ENCODE results near the gene ENPEP. TPM values are rescaled to one million over a fixed set of nuclear protein-coding genes. Genes with fewer than 3 reads are reported as not detected.

The ENPEP gene
- total RNA-seq, 1 donor from 2014 or later = not detected

DNA sequence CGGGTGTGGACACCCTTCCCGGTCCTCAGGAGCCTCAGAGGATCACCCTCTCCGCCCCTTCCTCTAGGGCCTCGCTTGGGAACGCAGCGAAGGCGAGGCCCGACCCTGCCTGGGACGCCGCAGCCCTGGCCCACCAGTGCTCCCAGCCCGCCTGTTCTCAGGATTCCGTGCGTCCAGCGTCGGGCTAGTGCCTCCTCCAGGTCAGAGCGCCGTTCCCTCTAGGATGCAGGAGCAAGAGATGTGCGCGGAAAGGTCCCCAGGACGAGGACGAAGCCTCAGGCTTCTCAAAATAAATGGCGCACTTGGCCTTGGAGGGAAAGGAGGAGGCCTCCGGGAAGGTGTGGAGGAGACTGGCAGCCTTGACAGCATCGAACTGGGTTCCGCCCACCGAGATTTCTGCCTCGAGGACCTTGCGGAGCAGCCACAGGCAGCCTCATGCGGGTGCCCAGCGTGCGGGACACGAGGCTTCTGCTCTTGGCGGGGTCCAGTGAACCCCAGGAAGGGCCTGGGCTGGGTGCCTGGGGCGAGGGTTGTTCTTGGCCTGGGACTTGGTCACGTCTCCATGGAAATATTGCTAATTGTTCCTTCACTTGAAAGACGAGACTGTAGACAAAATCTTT lies 111.8 kb downstream of the ENPEP start:
- Mint-ChIP-seq H3K9me3 (no peaks in the 10 kb centered on the region), H3K36me3 (ENCODE audit: low read depth) (no peaks in the 10 kb centered on the region), H3K4me3 (no peak overlapping the region), H3K27ac (no peak overlapping the region), H3K4me1 (no peaks in the 10 kb centered on the region), H3K27me3 (no peaks in the 10 kb centered on the region)
- ChIA-PET POLR2A (no interaction called here), CTCF (no interaction called here)
- DNase-seq (no peak), ATAC-seq (ENCODE audit: low read depth) (no peak)
- TF ChIP-seq, protein P1, sequence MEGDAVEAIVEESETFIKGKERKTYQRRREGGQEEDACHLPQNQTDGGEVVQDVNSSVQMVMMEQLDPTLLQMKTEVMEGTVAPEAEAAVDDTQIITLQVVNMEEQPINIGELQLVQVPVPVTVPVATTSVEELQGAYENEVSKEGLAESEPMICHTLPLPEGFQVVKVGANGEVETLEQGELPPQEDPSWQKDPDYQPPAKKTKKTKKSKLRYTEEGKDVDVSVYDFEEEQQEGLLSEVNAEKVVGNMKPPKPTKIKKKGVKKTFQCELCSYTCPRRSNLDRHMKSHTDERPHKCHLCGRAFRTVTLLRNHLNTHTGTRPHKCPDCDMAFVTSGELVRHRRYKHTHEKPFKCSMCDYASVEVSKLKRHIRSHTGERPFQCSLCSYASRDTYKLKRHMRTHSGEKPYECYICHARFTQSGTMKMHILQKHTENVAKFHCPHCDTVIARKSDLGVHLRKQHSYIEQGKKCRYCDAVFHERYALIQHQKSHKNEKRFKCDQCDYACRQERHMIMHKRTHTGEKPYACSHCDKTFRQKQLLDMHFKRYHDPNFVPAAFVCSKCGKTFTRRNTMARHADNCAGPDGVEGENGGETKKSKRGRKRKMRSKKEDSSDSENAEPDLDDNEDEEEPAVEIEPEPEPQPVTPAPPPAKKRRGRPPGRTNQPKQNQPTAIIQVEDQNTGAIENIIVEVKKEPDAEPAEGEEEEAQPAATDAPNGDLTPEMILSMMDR (IDR thresholded peaks at IDR 0.05) = no peak
- intact Hi-C loops (cut with micrococcal nuclease) = no loop called here

DNA sequence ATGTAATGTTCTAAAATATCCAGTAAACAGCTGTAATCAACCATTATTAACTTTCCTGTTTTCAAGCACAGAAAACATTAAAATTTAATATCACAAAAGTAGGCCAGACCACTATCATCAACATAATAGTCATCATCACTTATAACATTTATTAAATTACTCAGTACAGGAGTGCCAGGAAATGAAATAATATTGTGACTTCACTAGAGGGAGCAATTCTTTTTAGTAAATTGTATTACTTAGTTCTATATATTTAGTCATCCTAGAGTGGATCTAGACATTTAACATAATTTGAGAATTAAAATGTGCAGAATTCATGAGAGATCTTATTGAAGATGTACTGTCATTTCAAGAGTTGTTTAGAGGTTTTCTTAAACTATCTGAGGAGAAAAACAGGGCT lies 113.3 kb downstream of the ENPEP start:
- POLR2A ChIA-PET = no interaction called here
- Mint-ChIP-seq H3K9me3 (no peaks in the 10 kb centered on the region), H3K4me1 (no peaks in the 10 kb centered on the region), H3K36me3 (ENCODE audit: low read depth) (no peaks in the 10 kb centered on the region), H3K27ac (no peak overlapping the region), H3K27me3 (no peaks in the 10 kb centered on the region), H3K4me3 (no peak overlapping the region)
- TF ChIP-seq, protein P1 (IDR thresholded peaks at IDR 0.05) = no peak
- no peak for ATAC-seq (ENCODE audit: low read depth)
- CTCF ChIA-PET = no interaction called here
- no peak for DNase-seq
- intact Hi-C loops (cut with micrococcal nuclease) = no loop called here

DNA sequence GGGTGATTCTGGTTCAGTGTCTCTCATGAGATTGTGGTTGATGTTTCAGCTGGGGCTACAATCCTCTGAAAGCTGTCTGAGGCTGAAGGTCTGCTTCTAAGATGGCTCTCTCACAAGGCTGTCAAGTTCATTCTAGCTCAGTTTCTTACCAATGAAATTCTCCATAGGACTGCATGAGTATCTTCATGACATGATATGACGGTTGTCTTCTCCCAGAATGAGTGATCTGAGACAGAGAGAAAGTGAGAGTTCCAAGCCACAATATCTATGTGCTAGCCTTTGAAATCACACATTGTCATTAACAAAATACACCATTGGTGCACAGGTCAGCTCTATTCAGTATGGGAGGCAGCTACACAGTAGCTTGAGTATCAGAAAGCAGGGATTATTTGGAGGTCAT lies 119.6 kb downstream of the ENPEP start:
- H3K27me3 Mint-ChIP-seq = peaks cover 2% of the 10 kb centered on the region
- H3K36me3 Mint-ChIP-seq (ENCODE audit: low read depth) = no peaks in the 10 kb centered on the region
- H3K9me3 Mint-ChIP-seq = peaks cover 6% of the 10 kb centered on the region
- ChIA-PET CTCF (no interaction called here), POLR2A (no interaction called here)
- no peak for DNase-seq
- H3K4me1 Mint-ChIP-seq = no peaks in the 10 kb centered on the region
- intact Hi-C loops (cut with micrococcal nuclease) = no loop called here
- no peak overlapping the region for H3K27ac Mint-ChIP-seq
- ATAC-seq (ENCODE audit: low read depth) = no peak
- TF ChIP-seq, protein P1 (IDR thresholded peaks at IDR 0.05) = no peak
- no peak overlapping the region for H3K4me3 Mint-ChIP-seq

DNA sequence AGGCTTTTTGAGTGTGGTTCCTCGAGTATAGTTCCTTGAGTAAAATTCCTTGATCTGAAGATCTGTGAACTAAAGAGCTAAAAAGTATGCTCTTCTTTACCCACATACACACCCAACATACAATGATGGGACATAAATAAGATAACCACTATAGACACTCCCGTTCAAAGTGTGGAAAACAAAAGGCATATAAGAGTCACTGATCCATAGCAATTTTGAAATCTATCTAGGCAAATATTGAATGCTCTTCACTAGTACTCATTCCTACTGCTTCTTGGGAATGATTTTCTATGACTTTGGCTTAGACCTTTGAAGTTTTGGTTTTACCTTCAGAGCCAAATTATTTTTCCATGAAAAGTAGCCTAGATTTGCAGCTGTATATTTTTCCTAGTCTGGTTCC lies 120.5 kb downstream of the ENPEP start:
- intact Hi-C loops (cut with micrococcal nuclease) = no loop called here
- ChIA-PET CTCF (no interaction called here), POLR2A (no interaction called here)
- H3K27ac Mint-ChIP-seq = no peak overlapping the region
- H3K4me3 Mint-ChIP-seq = no peak overlapping the region
- ATAC-seq (ENCODE audit: low read depth) (no peak), DNase-seq (no peak)
- peaks cover 2% of the 10 kb centered on the region for H3K27me3 Mint-ChIP-seq
- no peaks in the 10 kb centered on the region for H3K4me1 Mint-ChIP-seq
- TF ChIP-seq, protein P1 (IDR thresholded peaks at IDR 0.05) = no peak
- peaks cover 6% of the 10 kb centered on the region for H3K9me3 Mint-ChIP-seq
- no peaks in the 10 kb centered on the region for H3K36me3 Mint-ChIP-seq (ENCODE audit: low read depth)

DNA sequence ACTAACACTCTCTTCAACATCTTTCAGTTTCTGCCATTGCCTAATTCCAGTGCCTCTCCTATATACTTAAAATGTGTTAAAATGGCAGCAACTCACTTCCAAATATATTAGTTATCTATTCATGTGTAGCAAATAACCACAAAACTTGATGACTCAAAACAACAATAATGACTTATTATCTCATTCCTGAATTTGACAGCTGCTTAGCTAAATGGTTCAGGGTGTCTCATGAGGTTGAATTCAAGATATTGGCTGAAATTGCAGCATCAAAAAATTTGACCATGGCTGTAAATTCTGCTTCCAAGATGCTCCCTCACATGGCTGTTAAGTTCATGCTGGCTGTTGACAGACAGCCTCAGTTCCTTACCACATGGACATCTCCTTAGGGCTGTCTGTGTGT lies 121.6 kb downstream of the ENPEP start:
- CTCF ChIA-PET = no interaction called here
- H3K9me3 Mint-ChIP-seq = peaks cover 6% of the 10 kb centered on the region
- DNase-seq = no peak
- H3K27ac Mint-ChIP-seq = no peak overlapping the region
- TF ChIP-seq, protein P1 (IDR thresholded peaks at IDR 0.05) = no peak
- H3K4me1 Mint-ChIP-seq = no peaks in the 10 kb centered on the region
- no peaks in the 10 kb centered on the region for H3K36me3 Mint-ChIP-seq (ENCODE audit: low read depth)
- intact Hi-C loops (cut with micrococcal nuclease) = no loop called here
- H3K27me3 Mint-ChIP-seq = peaks cover 2% of the 10 kb centered on the region
- POLR2A ChIA-PET = no interaction called here
- H3K4me3 Mint-ChIP-seq = no peak overlapping the region
- no peak for ATAC-seq (ENCODE audit: low read depth)
